ENCODE results near the gene DCAF8L2.

DNA sequence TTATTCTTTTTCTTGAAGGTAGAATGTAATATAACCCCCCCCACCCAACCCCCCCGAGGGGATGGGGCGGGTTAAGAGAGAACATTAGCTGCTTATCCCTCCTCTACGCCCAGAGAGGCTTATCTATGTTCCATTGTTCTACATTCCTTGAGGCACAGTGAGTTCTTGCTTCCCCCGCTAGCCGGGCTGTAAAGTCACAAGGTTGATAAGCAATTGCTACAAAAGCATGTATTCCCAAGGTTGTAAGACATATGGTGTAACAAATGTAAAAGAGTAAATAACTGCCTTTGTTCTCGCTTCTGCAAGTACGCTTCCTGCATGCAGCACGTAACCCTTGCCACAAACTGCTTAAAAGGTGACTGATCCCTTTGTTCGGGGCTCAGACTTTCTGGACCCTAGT, 8.2 kb downstream of the DCAF8L2 start:
- TF ChIP-seq ZNF556 (CRISPR knock-in tag; IDR thresholded peaks at IDR 0.05; ENCODE audit: borderline replicate concordance), result no peak
- no peak for TF ChIP-seq EHMT2 (IDR thresholded peaks at IDR 0.05; ENCODE audit: borderline replicate concordance, low read depth, low read length)
- no peak for TF ChIP-seq BHLHE40 (IDR thresholded peaks at IDR 0.05; ENCODE audit: low read length)
- TF ChIP-seq, protein P1, sequence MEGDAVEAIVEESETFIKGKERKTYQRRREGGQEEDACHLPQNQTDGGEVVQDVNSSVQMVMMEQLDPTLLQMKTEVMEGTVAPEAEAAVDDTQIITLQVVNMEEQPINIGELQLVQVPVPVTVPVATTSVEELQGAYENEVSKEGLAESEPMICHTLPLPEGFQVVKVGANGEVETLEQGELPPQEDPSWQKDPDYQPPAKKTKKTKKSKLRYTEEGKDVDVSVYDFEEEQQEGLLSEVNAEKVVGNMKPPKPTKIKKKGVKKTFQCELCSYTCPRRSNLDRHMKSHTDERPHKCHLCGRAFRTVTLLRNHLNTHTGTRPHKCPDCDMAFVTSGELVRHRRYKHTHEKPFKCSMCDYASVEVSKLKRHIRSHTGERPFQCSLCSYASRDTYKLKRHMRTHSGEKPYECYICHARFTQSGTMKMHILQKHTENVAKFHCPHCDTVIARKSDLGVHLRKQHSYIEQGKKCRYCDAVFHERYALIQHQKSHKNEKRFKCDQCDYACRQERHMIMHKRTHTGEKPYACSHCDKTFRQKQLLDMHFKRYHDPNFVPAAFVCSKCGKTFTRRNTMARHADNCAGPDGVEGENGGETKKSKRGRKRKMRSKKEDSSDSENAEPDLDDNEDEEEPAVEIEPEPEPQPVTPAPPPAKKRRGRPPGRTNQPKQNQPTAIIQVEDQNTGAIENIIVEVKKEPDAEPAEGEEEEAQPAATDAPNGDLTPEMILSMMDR (CRISPR knock-in tag; IDR thresholded peaks at IDR 0.05), result no peak
- TF ChIP-seq, protein P2, sequence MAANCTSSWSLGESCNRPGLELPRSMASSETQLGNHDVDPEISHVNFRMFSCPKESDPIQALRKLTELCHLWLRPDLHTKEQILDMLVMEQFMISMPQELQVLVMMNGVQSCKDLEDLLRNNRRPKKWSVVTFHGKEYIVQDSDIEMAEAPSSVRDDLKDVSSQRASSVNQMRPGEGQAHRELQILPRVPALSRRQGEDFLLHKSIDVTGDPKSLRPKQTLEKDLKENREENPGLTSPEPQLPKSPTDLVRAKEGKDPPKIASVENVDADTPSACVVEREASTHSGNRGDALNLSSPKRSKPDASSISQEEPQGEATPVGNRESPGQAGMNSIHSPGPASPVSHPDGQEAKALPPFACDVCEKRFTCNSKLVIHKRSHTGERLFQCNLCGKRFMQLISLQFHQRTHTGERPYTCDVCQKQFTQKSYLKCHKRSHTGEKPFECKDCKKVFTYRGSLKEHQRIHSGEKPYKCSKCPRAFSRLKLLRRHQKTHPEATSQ (CRISPR knock-in tag; IDR thresholded peaks at IDR 0.05; ENCODE audit: borderline replicate concordance), result no peak
- TF ChIP-seq RARG (CRISPR knock-in tag; IDR thresholded peaks at IDR 0.05; ENCODE audit: low read depth), result no peak
- TF ChIP-seq, protein P3, sequence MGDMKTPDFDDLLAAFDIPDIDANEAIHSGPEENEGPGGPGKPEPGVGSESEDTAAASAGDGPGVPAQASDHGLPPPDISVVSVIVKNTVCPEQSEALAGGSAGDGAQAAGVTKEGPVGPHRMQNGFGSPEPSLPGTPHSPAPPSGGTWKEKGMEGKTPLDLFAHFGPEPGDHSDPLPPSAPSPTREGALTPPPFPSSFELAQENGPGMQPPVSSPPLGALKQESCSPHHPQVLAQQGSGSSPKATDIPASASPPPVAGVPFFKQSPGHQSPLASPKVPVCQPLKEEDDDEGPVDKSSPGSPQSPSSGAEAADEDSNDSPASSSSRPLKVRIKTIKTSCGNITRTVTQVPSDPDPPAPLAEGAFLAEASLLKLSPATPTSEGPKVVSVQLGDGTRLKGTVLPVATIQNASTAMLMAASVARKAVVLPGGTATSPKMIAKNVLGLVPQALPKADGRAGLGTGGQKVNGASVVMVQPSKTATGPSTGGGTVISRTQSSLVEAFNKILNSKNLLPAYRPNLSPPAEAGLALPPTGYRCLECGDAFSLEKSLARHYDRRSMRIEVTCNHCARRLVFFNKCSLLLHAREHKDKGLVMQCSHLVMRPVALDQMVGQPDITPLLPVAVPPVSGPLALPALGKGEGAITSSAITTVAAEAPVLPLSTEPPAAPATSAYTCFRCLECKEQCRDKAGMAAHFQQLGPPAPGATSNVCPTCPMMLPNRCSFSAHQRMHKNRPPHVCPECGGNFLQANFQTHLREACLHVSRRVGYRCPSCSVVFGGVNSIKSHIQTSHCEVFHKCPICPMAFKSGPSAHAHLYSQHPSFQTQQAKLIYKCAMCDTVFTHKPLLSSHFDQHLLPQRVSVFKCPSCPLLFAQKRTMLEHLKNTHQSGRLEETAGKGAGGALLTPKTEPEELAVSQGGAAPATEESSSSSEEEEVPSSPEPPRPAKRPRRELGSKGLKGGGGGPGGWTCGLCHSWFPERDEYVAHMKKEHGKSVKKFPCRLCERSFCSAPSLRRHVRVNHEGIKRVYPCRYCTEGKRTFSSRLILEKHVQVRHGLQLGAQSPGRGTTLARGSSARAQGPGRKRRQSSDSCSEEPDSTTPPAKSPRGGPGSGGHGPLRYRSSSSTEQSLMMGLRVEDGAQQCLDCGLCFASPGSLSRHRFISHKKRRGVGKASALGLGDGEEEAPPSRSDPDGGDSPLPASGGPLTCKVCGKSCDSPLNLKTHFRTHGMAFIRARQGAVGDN (CRISPR knock-in tag; IDR thresholded peaks at IDR 0.05), result no peak

Measured in HepG2 (cell line).